COLO668 (cell line): ENCODE data around the gene SPATA6.
"Not testable (repeated sequence)": the region's sequence is repeated elsewhere in the genome, so short reads cannot be mapped to it uniquely, and the experiment has no call there.

Experiments used
- DNase-seq: peaks from one replicate; lab custom pipeline; 2025; ENCODE audit not compliant: unreplicated experiment; lab: John Stamatoyannopoulos, UW

The SPATA6 gene

DNA sequence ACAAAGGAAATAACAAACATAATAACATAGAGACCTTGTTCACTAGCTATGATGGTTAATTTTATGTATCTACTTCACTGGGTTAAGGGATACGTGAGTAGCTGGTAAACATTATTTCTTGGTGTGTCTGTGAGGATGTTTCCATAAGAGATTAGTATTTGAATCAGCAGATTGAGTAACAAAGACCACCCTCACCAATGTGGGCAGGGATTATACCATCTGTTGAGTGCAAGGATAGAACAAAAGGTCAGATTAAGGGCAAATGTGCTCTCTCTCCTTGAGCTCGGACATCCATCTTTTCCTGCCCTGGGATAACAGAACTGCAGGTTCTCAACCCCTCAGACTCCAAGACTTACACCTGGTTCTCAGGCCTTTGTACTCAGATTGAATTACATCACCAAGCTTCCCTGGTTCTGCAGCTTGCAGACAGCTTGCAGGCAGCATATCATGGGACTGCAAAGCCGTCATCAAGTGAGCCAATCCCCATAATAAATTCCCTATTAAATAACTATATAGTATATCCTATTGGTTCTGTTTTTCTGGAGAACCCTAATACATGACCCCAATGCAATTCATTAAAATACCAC is 9.2 kb downstream of the SPATA6 start:
- DNase-seq, result no peak

DNA sequence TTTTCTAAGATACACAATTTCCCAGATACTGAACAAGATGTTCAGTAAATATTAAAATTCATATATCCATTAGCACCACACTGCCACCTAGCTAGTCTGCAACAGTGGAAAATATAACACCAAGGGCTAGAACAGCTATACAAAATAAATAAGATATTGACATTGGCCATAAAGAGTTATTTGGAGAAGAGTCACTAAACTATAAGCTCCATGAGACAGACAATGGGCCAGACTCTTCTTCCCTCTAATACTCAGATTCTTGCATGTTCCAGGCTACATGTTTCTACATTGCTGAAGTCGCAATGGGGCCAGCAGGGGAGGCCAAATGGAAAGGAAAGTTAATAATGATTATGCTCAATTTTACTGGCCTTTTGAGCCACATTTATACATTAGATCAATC is 21.5 kb downstream of the SPATA6 start:
- no peak for DNase-seq

DNA sequence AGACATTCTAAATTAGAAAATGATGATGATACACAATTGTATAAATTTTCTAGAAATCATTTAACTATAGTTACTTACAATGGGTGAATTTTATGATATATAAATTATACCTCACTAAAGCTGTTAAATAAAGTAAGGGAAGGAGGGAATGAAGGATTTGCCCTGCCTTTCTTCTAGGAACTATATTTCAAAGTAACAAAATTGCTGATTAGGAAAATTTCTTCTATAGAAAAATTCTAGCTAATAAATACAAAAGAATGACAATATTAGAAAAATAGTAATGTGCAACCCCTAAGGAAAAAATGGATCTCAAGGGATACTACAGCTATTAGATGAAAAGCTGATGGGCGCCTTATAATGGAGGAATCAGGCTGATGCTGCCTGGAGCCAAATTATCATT is 23.1 kb downstream of the SPATA6 start:
- no peak for DNase-seq

DNA sequence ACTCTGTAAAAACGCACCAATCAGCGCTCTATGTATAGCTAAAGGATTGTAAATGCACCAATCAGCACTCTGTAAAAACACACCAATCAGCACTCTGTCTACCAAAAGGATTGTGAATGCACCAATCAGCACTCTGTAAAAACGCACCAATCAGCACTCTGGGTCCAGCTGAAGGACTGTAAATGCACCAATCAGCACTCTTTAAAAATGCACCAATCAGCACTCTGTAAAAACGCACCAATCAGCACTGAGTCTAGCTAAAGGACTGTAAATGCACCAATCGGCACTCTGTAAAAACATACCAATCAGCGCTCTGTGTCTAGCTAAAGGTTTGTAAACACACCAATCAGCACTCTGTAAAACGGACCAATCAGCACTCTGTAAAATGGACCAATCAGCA is 27.8 kb downstream of the SPATA6 start:
- not testable (repeated sequence) for DNase-seq

DNA sequence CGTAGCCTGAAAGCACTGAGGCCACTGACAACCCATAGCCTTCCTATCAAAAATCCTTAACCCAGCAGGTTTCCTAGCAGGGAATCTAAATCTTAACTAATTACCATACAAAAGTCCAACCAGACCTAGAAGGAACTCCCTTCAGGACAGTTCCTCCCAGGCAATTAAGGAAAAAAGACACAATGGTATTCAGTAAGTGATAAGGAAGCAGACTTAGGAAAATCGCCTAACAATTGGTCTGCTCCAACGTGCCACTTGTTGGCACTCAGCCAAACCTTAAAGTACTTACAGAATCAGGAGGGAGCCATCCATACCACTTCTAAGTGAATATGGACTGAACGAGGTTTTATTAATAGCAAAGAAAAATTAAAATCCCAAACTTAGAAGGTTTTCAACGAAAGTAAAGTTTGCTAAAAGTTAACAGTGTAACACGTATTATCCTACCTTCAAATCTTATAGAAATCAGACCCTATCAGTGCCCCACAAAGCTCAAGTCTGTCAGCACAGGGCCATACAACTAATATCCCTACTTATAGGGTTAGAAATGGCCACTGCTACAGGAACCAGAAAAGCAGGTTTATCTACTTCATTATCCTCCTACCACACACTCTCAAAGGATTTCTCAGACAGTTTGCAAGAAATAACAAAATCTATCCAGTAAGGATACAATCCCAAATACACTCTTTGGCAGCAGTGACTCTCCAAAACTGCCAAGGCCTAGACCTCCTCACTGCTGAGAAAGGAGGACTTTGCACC is 29.0 kb downstream of the SPATA6 start:
- peak; percentile 47 for DNase-seq

DNA sequence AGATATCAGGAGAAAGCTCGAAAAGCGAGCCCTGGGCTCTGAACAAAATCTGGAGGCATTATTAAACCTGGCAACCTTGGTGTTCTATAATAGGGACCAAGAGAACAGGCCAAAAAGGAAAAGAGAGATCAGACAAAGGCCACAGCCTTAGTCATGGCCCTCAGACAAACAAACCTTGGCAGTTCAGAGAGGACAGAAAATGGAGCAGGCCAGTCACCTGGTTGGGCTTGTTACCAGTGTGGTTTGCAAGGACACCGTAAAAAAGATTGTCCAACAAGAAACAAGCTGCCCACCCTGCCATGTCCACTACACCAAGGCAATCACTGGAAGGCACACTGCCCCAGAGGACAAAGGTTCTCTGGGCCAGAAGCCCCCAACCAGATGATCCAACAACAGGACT is 31.2 kb downstream of the SPATA6 start:
- DNase-seq, result not testable (repeated sequence)

DNA sequence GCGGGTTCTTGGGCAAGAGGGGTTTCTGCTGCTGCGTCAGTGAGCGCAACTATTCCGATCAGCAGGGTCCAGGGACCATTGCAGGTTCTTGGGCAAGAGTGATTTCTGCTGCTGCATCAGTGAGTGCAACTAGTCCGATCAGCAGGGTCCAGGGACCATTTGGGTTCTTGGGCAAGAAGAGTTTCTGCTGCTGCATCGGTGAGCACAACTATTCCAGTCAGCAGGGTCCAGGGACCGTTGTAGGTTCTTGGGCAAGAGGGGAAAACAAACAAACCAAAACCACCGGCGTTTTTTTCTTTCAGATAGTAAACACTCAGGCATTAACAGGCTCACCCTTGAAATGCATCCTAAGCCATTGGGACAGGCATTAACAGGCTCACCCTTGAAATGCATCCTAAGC is 32.6 kb downstream of the SPATA6 start:
- DNase-seq, result no peak

DNA sequence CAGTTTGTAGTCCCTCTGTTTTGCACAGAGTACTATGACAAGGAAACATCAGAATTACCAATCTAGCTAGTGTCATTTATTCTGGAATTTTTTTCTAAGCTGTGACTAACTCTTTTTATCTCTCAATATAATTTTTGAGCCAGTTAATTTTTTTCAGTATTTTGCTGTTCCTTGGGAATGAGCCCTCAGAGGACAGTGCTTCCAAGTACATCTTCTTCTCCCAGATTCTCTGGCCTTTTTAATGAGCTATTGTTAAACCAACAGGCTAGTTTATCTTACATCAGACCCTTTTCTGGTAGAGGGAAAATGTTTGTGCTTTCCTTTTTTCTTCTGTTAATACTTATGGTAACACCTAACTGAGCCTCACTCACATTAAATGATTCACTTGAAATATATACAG is 34.6 kb downstream of the SPATA6 start:
- DNase-seq, result not testable (repeated sequence)

DNA sequence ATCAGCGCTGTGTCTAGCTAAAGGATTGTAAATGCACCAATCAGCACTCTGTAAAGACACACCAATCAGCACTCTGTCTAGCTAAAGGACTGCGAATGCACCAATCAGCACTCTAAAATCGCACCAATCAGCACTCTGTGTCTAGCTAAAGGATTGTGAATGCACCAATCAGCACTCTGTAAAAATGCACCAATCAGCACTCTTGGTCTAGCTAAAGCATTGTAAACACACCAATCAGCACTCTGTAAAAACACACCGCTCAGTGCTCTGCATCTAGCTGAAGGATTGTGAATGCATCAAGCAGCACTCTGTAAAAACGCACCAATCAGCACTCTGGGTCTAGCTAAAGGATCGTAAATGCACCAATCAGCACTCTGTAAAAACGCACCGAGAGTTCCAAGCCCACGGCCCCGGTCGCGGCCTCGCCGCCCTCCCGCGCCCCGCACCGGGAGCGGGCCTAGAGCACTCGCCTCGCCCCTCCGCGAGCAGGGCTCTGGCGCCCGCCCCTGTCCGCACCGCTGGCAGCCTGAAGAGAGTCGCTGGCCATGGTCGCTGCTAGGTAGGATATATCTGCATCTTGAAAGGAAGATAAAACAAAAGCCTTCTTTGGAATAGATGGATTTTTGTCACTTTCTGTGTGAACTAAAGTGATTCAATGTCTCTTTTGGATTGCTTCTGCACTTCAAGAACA is 36.5 kb downstream of the SPATA6 start:
- DNase-seq, result not testable (repeated sequence)

DNA sequence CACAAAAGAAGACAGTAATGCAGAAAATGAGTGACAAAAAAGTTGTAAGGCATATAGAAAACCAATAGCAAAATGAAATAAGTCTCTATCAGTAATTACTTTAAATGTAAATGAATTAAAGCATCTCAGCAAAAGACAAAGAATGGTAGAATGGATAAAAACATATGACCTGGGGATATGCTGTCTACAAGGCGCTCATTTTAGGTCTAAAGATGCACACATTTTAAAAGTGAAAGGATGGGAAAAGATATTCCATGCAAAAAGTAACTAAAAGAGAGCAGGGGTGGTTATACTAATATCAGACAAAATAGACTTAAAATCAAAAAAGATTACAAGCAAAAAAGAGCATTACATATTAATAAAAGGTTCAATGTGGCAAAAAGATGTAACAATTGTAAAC is 41.2 kb downstream of the SPATA6 start:
- no peak for DNase-seq

DNA sequence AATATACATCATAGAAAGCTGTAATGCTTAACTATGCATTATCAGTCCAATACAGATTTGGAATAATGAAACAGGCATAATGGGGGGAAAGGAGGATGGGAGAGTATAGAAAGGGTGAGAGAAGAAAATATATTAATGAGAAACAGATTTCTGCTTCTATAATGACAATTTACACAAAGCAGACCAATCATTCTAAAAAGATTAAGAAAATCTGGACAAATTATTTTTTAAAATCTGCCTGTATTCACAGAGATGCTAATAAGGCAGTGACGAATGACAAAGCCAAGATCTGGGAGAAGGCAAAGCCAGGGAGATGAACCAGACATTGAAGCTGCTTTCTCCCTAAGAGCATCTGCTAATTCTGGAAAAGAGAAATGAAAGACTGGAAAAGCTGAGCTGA is 50.0 kb downstream of the SPATA6 start:
- no peak for DNase-seq

DNA sequence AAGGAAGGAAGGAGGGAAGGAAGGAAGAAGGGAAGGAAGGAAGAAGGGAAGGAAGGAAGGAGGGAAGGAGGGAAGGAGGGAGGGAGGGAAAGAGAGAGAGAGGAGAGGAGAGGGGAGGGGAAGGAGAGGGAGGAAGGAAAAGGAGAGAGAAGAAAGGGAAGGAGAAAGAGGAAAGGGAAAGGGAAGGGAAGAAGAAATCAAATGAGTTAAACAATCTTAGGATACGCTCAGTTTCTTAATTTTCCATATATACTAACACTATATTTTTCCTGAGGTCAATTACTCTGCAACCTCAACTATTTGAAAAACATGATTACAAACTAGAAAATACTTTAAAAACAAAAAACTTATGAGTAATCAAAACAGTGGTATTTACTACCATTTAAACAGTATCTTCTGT is 53.3 kb downstream of the SPATA6 start:
- no peak for DNase-seq

DNA sequence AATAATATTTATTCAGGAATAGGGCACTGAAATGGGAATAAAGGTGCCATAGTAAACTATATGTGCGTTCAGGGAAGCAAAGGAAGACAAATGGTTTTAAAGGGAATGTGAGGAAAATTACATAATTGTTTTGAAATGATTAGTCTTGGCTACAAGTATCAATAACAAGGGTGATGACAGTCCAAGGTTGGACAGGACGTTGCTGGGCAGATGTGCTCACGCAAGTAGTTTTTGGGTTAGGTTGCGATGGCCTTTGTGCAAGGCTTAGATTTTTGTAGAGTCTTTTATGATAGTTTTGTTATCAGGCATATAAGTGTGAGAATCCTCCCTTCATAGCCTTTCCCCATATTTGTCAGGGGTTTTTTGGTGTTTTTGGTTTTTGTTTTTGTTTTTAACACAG is 57.0 kb downstream of the SPATA6 start:
- no peak for DNase-seq

DNA sequence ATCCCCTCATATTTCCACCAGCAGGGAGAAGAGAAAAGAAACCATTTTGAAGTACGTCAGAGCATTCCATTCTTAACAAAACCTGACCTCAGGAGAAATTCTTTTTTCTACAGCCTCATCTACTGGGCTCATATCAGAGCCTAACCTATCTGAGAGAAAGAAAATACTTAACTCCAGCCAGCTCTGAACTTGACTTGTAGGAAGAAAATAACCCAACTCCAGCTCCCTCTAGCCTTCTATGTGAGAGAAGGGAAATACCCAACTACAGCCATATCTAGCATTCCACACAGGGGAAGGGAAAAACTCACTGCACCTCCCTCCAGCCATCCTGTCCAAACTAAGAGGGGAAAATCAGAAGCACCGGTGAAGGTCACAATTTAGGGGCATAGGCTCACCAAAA is 57.7 kb downstream of the SPATA6 start:
- no peak for DNase-seq

DNA sequence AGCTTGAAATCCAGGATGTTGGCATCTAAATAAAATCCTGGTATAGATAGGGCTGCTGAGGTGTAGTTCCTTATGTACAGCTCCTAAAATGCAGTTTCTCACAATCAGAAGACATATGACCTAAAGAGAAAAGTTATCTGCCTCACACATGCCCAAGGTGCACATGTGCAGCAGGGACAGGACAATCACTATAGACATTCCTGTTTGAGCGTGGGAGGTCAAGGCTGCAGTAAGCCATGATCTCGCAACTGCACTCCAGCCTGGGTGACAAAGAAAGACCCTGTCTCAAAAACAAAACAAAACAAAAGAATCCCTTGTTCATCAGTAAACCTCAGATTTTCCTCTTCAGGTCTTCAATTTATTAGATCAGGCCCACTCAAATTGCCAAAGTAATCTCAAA is 66.1 kb downstream of the SPATA6 start:
- DNase-seq, result no peak

DNA sequence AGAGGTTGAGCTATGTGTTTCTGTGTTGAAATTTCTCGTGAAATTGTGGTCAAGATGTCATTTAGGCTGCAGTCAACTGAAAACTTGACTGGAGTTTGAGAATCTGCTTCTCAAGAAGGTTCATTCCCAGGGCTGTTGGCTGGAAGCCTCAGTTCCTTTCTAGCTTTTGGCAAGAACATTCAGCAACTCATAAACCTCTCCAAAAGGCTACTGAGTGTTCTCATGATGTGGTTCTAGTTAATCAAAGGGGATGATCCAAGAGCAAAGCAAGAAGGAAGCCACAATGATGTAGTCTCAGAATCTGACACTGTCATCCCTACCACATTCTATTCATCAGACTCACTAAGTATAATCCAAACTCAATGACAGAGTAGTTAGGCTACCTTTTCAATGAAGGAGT is 66.6 kb downstream of the SPATA6 start:
- no peak for DNase-seq

DNA sequence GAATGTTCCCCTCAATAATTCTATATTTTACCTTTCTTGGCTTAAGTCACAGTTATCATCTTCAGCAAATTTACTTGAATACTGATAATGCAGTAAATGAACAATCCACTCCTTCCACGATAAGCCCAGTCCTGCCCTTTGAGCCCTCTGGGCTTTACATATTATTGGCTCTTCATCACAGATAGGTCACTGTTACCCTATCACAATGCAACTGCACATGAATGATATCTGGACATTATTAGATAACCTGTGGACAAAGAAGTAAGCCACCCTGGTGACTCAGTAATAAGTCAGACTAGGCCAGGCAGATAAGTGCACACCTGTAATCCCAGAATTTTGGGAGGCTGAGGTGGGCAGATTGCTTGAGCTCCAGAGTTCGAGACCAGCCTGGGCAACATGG is 69.4 kb downstream of the SPATA6 start:
- no peak for DNase-seq

DNA sequence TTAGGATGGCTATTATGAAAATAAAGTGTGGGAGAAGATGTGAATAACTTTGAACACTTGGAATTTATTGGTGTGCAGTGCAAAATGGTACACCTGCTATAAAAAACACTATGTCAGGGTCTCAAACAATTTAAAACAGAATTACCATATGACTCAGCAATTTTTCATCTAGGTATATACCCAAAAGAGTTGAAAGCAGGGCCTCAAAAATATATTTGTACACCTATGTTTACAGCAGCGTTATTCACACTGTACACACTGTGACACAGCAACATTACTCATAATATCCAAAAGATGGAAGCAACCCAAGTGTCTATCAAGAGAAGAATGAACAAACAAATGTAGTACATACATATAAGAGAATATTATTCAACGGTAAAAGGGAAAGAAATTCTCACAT is 75.8 kb downstream of the SPATA6 start:
- DNase-seq, result no peak

DNA sequence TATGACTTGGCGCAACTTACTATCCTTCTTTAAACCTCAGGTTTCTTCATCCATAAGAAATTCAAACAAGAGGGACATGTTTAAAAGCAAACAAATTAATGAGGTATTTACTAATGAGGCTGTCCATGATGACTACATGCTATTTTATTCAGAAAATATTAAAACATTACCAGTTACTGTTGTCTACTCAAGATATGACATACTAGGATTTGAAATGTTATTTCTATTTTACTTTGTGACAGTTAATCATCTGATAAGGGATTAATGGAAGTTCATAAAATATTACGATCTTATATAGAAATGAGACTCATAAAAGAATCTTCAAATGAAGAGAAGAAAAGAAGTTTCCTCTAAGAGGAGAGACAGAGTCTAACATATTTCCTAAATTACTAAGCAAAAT is 80.1 kb downstream of the SPATA6 start:
- no peak for DNase-seq

DNA sequence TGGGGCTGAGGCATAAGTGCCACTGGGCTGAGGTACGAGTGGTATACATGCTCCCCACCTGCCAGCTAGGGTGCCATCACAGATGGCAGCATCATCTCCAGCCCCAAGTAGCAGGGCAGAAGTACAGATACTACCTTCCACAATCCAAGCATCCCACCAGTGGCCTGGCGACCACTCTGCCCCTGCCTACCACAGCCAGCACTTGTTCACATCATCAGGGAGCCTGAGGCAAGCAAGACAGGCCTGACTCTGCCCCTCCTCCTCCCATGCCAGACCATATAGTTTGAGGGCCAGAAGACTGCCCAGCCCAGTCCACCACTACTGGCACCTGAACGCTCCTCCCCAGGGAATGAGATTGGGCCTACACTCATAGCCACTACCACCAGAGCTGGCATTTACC is 84.6 kb downstream of the SPATA6 start:
- no peak for DNase-seq

DNA sequence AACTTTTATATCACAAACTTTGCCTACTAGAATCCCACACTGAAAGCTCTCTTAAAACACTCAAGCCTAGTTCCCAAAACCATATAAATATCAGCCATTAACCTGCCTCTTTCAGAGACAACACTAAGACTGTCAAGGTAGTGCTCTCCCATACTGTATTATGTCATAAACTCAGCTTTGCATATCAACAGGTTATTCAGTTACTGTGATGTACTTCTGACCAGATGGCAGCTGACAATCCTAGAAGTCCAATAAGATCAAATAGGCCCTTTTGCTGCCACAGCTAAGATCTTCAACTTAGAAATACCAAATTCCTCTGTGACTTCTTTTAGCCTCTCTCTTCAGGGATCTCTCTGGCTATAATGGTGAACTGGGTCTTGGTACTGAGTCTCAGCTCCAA is 97.2 kb downstream of the SPATA6 start:
- no peak for DNase-seq

DNA sequence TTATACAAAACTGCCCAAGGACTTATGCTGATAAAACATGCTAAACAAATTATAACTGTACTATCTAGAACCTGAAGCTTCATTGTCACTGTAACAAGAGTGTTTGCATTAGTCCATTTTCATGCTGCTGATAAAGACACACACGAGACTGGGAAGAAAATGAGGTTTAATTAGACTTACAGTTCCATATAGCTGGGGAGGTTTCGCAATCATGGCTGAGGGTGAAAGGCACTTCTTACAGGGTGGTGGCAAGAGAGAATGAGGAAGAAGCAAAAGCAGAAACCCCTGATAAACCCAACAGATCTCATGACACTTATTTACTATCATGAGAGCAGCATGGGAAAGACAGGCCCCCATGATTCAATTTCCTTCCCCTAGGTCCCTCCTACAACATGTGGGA is 100.4 kb downstream of the SPATA6 start:
- no peak for DNase-seq
